HepG2 (cell line): ENCODE data around the gene MICAL3. TPM values are rescaled to one million over a fixed set of nuclear protein-coding genes. Genes with fewer than 3 reads are reported as not detected.
A peak's percentile ranks its signal among the peaks of the same experiment; 100 is the strongest.

Experiments used
- ATAC-seq: fragments of 200-7000 bp; cut with Tn5 transposase; 3 replicates; pipeline ENCODE4 v1.9.1; 2020; ENCODE audit warnings: mild to moderate bottlenecking, moderate library complexity
- BruUV-seq: library from RNA; stranded (reverse); fragments of 400-500 nt; replicated peaks from 2 replicates; lab custom pipeline; 2021; lab: Mats Ljungman, UMichigan
- CTCF ChIA-PET: fragments of 300-600 bp; formaldehyde crosslinking; extraction: SDS; loops from one replicate; lab custom pipeline; 2021; ENCODE audit warnings: low total read pairs, inconsistent platforms, low intra/inter-chr PET ratio; lab: Yijun Ruan, JAX
- POLR2A ChIA-PET: fragments of 350-600 bp; sonication (Branson Sonifier 250); formaldehyde crosslinking; loops from one replicate; lab custom pipeline; 2020; ENCODE audit warnings: antibody characterized with exemption, inconsistent platforms; lab: Yijun Ruan, JAX
- DNase-seq: peaks from one replicate; pipeline ENCODE4 v3.0.0-alpha.2; 2015; ENCODE audit warnings: low spot score
- FAIRE-seq: peaks from 3 replicates; lab custom pipeline; 2011; peaks lifted over from hg19 to GRCh38; lab: Jason Lieb, UNC
- H2AFZ ChIP-seq: one replicate; pipeline ENCODE4 v1.6.1; 2011; ENCODE audit warnings: low read length, inconsistent platforms
- H3K27ac ChIP-seq: fragments of 300-600 bp; 3 replicates; pipeline ENCODE4 v1.8.0; 2011; ENCODE audit warnings: mixed run types, mild to moderate bottlenecking, mixed read lengths, low read length, inconsistent platforms; ENCODE audit not compliant: insufficient read depth; ENCODE audit errors: extremely low read length
- H3K27me3 ChIP-seq, 2 experiments: fragments of 200-600 bp in 1 of 2; 2 replicates in 1 of 2; 3 replicates in 1 of 2; pipeline versions ENCODE4 v1.6.0 to v1.8.0; 2011; ENCODE audit warnings: low read length in 2 of 2, mild to moderate bottlenecking in 2 of 2, moderate library complexity in 2 of 2, inconsistent platforms in 1 of 2; ENCODE audit not compliant: insufficient read depth in 2 of 2, control insufficient read depth in 1 of 2
- H3K36me3 ChIP-seq, 2 experiments: fragments of 200-600 bp in 1 of 2; replicated peaks in 1 of 2; 2 replicates in 1 of 2; 3 replicates in 1 of 2; pipeline versions ENCODE4 v1.5.1 to v1.8.0; 2011; ENCODE audit warnings: low read length in 2 of 2, inconsistent platforms in 1 of 2; ENCODE audit not compliant: insufficient read depth in 2 of 2, control insufficient read depth in 1 of 2
- H3K4me1 ChIP-seq: 2 replicates; pipeline ENCODE4 v1.5.1; 2012; ENCODE audit warnings: low read length, inconsistent platforms; ENCODE audit not compliant: insufficient read depth
- H3K4me2 ChIP-seq: 2 replicates; pipeline ENCODE4 v1.6.0; 2011; ENCODE audit warnings: low read depth, low read length, inconsistent platforms
- H3K4me3 ChIP-seq, 3 experiments: fragments of 200-600 bp in 1 of 3; sonication (generic), shearing (Covaris generic) in 1 of 3; replicated peaks in 1 of 3; 2 replicates each; pipeline ENCODE4 v1.5.1; 2011 to 2016; ENCODE audit warnings: low read length in 3 of 3, inconsistent platforms in 2 of 3, low read depth in 2 of 3, mild to moderate bottlenecking in 2 of 3, control low read depth in 1 of 3, mixed read lengths in 1 of 3; ENCODE audit not compliant: insufficient read depth in 1 of 3
- H3K79me2 ChIP-seq: one replicate; pipeline ENCODE4 v1.6.1; 2011; ENCODE audit warnings: low read length, inconsistent platforms; ENCODE audit not compliant: insufficient read depth
- H3K9ac ChIP-seq: 2 replicates; pipeline ENCODE4 v1.6.0; 2011; ENCODE audit warnings: mild to moderate bottlenecking, low read depth, low read length, inconsistent platforms; ENCODE audit not compliant: insufficient read depth
- H3K9me3 ChIP-seq: 2 replicates; pipeline ENCODE4 v1.5.1; 2012; ENCODE audit warnings: mild to moderate bottlenecking, low read length
- H4K20me1 ChIP-seq: 2 replicates; pipeline ENCODE4 v1.6.0; 2011; ENCODE audit warnings: inconsistent platforms, mild to moderate bottlenecking, low read length, moderate library complexity; ENCODE audit not compliant: insufficient read depth
- DPF2 ChIP-seq: sonication (generic); formaldehyde crosslinking; IDR thresholded peaks from 2 replicates; pipeline ENCODE4 v1.4.0; 2020; ENCODE audit warnings: mild to moderate bottlenecking, low read depth, missing genetic modification reagents, borderline replicate concordance
- HIVEP1 ChIP-seq: sonication (generic); formaldehyde crosslinking; IDR thresholded peaks from 2 replicates; pipeline ENCODE4 v1.4.0; 2020; ENCODE audit warnings: mild to moderate bottlenecking, missing genetic modification reagents
- RXRA ChIP-seq: sonication (generic); formaldehyde crosslinking; IDR thresholded peaks from 2 replicates; pipeline ENCODE4 v1.5.1; 2020; ENCODE audit warnings: missing genetic modification reagents
- TEAD2 ChIP-seq: sonication (generic); formaldehyde crosslinking; IDR thresholded peaks from 2 replicates; pipeline ENCODE4 v1.9.0; 2021; ENCODE audit warnings: missing genetic modification reagents
- ZNF451 ChIP-seq: sonication (generic); formaldehyde crosslinking; IDR thresholded peaks from 2 replicates; pipeline ENCODE4 v1.5.0; 2020; ENCODE audit warnings: mild to moderate bottlenecking, missing genetic modification reagents
- ZNF770 ChIP-seq: sonication (generic); formaldehyde crosslinking; IDR thresholded peaks from 2 replicates; pipeline ENCODE4 v1.5.0; 2020; ENCODE audit warnings: mild to moderate bottlenecking, missing genetic modification reagents
- ZNF790 ChIP-seq: sonication (generic); formaldehyde crosslinking; IDR thresholded peaks from 2 replicates; pipeline ENCODE4 v1.8.0; 2022; ENCODE audit warnings: missing genetic modification reagents, mild to moderate bottlenecking, borderline replicate concordance
- ZZZ3 ChIP-seq: sonication (generic); formaldehyde crosslinking; IDR thresholded peaks from 2 replicates; pipeline ENCODE4 v1.4.0; 2020; ENCODE audit warnings: missing genetic modification reagents, mild to moderate bottlenecking, borderline replicate concordance
- WGBS: methylation state at CpG from one replicate; pipeline ENCODE4 v1.1.6; 2017; ENCODE audit warnings: low lambda C conversion rate; 5-methylcytosine and 5-hydroxymethylcytosine counted together
- in situ Hi-C: cut with HindIII; loops from 2 replicates; pipeline ENCODE4 v1.10.0; 2017; ENCODE audit warnings: low pct_unique_long_range_greater_than_20kb; ENCODE audit not compliant: extremely low pct_ligation_motif_present
- intact Hi-C: fragments of 100-400 bp; cut with micrococcal nuclease; formaldehyde crosslinking; loops from one replicate; pipeline ENCODE4 v1.10.0; 2022; ENCODE audit not compliant: unreplicated experiment
- polyA plus RNA-seq, 8 experiments: library from polyadenylated mRNA; depleted of rRNA in 3 of 8; stranded (reverse) in 7 of 8; unstranded in 1 of 8; fragments of >200 nt; fragmentation: Illumina TruSeq in 4 of 8; extraction: Trizol in 4 of 8; gene quantifications; 2 replicates each; pipeline versions ENCODE4 v1.2.1 to v1.2.3, GENCODE V29; 2011 to 2016; ENCODE audit warnings: low read depth in 4 of 8, missing spikeins in 1 of 8, mixed read lengths in 1 of 8; ENCODE audit not compliant: insufficient read depth in 1 of 8
- total RNA-seq, 5 experiments: library from RNA; depleted of rRNA; stranded (reverse); fragments of >200 nt; fragmentation: Illumina TruSeq; extraction: Trizol; gene quantifications; 2 replicates each; pipeline ENCODE4 v1.2.3, GENCODE V29; 2016; ENCODE audit warnings: low read depth in 1 of 5

Gene MICAL3
- total and polyA plus RNA-seq, 2 of the 13 experiments (the other 11 are each of a cell fraction or from before 2014, with no cell fraction given): 5.3 to 12.5 TPM

- BruUV-seq: no TSS peak
- H3K4me1 ChIP-seq: no peaks in the 10 kb centered on the region
- H2AFZ ChIP-seq: no peak overlapping the region
- DNase-seq: no peak
- no peaks in the 10 kb centered on the region for H3K9me3 ChIP-seq
- H3K36me3 ChIP-seq: no peaks in the 10 kb centered on the region
- TF ChIP-seq ZZZ3 (no peak), DPF2 (no peak), RXRA (CRISPR knock-in tag) (no peak), ZNF770 (CRISPR knock-in tag) (peak; percentile 84), ZNF790 (CRISPR knock-in tag) (no peak), HIVEP1 (CRISPR knock-in tag) (no peak), ZNF451 (CRISPR knock-in tag) (no peak), TEAD2 (CRISPR knock-in tag) (no peak)
- H3K4me3 ChIP-seq: no peak overlapping the region
- no peaks in the 10 kb centered on the region for H3K79me2 ChIP-seq
- H3K4me2 ChIP-seq: no peak overlapping the region
- FAIRE-seq: no peak
- in situ Hi-C loops: no loop called here
- no peaks in the 10 kb centered on the region; a peak in 1 of 5 replicates for H3K27me3 ChIP-seq
- no peak overlapping the region for H3K9ac ChIP-seq
- no peak for ATAC-seq
- POLR2A ChIA-PET: no interaction called here
- CTCF ChIA-PET: no interaction called here
- no peak overlapping the region for H3K27ac ChIP-seq
- WGBS: 88% methylated on average over 24 of the region's 35 CpGs
- no peaks in the 10 kb centered on the region for H4K20me1 ChIP-seq
- intact Hi-C loops: no loop called here
Measured at GRCh38 chr22:17749605-17750395, 274.6 kb downstream of the MICAL3 start.
